ENCODE measurements around the gene USP53.

USP53 gene

GRCh38 chr4:119189638-119190037, 22.9 kb upstream of the USP53 start:
- in situ Hi-C loops (cut with HindIII; ENCODE audit: low sequenced_read_pairs): no loop called here
- no peak overlapping the region for H3K4me3 ChIP-seq (ENCODE audit: low read depth, low read length)
- DNase-seq (ENCODE audit: low read depth, low spot score): no peak
- TF ChIP-seq CTCF (IDR thresholded peaks at IDR 0.05; ENCODE audit: low read depth, low read length): no peak

DNA sequence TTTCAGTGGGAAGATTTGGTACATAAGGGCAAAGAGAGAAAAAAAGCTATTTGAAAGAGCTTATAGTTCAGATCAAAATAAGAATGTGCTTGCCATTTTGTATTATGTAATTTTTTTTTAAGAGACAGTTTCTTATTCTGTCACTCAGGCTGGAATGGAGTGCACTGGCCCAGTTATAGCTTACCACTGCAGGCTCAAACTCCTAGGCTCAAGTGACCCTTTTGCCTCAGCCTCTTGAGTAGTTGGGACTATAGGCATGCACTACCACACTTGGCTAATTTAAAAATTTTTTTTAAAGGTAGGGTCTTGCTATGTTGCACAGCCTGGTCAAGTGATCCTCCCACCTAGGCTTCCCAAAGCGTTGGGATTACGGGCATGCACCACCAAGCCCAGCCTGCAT, 22.2 kb upstream of the USP53 start:
- no peak overlapping the region for H3K4me3 ChIP-seq (ENCODE audit: low read depth, low read length)
- no peak for TF ChIP-seq CTCF (IDR thresholded peaks at IDR 0.05; ENCODE audit: low read depth, low read length)
- in situ Hi-C loops (cut with HindIII; ENCODE audit: low sequenced_read_pairs): no loop called here

DNA sequence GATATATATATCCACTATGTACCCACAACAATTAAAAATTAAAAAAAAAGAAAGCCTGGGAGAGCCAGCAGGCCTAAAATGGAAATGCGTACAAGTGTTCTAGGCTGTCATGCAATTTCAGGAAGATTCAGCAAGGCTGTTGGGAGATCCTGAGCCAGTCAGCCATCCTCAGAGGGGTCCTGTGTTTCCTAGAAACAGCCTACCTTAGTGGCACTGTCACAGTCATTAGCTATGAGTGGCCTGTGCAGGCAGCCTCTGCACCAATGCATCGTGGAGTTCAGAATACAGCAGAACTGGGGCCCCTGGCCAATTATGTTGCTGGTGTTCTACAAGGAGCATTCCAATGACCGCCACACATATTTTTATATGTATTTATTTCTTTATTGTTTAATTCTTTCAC, 21.0 kb upstream of the USP53 start:
- no peak overlapping the region for H3K4me3 ChIP-seq (ENCODE audit: low read depth, low read length)
- in situ Hi-C loops (cut with HindIII; ENCODE audit: low sequenced_read_pairs): no loop called here
- DNase-seq (ENCODE audit: low read depth, low spot score): no peak
- no peak for TF ChIP-seq CTCF (IDR thresholded peaks at IDR 0.05; ENCODE audit: low read depth, low read length)

More for the DNA sequence above, 22.2 kb upstream of the USP53 start:
- DNase-seq (ENCODE audit: low read depth, low spot score): no peak

DNA sequence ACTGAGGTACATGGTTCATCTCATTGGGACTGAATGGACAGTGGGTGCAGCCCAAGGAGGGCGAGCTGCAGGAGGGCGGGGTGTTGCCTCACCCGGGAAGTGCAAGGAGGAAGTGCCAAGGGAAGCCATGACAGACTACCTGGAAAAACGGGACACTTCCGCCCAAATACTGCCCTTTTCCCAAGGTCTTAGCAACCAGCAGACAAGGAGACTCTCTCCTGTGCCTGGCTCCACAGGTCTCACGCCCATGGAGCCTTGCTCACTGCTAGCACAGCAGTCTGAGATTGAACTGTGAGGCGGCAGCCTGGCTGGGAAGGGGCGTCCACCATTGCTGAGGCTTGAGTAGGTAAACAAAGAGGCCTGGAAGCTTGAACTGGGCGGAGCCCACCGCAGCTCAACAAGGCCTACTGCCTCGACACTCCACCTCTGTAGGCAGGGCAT, 14.7 kb upstream of the USP53 start:
- in situ Hi-C loops (cut with HindIII; ENCODE audit: low sequenced_read_pairs): no loop called here
- TF ChIP-seq CTCF (IDR thresholded peaks at IDR 0.05; ENCODE audit: low read depth, low read length): no peak
- DNase-seq (ENCODE audit: low read depth, low spot score): no peak
- no peak overlapping the region for H3K4me3 ChIP-seq (ENCODE audit: low read depth, low read length)

DNA sequence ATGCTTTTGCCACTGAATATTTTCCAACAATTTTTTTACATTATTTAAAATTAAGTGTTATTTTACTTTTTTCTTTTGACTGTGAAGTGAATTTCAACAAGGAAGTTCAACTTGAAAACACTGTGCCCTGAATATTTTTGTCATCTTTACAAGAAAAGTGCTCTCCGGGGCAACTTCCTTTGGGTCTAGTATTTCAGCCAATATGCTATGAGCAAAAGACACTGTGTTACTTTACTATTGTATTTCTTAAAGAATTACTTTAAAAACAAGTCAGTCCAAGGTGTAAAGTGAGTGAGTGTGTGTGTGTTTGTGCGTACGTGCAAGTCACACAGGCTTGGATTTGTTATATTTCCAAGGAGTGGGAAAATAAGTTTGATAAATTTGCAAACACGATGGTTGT, 7.6 kb upstream of the USP53 start:
- no peak for DNase-seq (ENCODE audit: low read depth, low spot score)
- no peak for TF ChIP-seq CTCF (IDR thresholded peaks at IDR 0.05; ENCODE audit: low read depth, low read length)
- H3K4me3 ChIP-seq (ENCODE audit: low read depth, low read length): no peak overlapping the region
- in situ Hi-C loops (cut with HindIII; ENCODE audit: low sequenced_read_pairs): no loop called here

DNA sequence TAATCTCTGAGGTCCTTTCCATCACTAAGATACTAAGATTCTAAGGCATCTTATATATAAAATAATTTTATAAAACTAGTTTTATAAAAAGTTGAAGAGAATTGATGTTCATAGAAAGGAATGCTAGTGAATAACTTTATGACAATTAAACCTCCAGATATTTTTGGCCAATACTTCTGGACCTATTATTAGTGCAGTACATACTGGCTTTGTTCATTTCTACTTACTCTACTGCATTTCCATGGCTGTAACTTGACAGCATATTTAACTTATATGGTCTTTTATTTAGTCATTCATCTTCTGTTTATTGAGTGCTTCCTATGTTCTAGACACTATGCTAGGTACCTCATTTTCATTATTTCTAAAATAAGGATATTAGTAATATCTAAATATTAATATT, 6.8 kb upstream of the USP53 start:
- in situ Hi-C loops (cut with HindIII; ENCODE audit: low sequenced_read_pairs): no loop called here
- no peak for DNase-seq (ENCODE audit: low read depth, low spot score)
- TF ChIP-seq CTCF (IDR thresholded peaks at IDR 0.05; ENCODE audit: low read depth, low read length): no peak
- H3K4me3 ChIP-seq (ENCODE audit: low read depth, low read length): no peak overlapping the region

- no peak for TF ChIP-seq CTCF (IDR thresholded peaks at IDR 0.05; ENCODE audit: low read depth, low read length)
- no peak overlapping the region for H3K4me3 ChIP-seq (ENCODE audit: low read depth, low read length)
- no peak for DNase-seq (ENCODE audit: low read depth, low spot score)
- in situ Hi-C loops (cut with HindIII; ENCODE audit: low sequenced_read_pairs): no loop called here
Measured at GRCh38 chr4:119206178-119206577, 6.3 kb upstream of the USP53 start.
